NCI-H128 (cell line): ENCODE measurements around the gene ZNF91.
"Not testable (repeated sequence)": the region's sequence is repeated elsewhere in the genome, so short reads cannot be mapped to it uniquely, and the experiment has no call there.

Experiments
- DNase-seq: peaks from one replicate; lab custom pipeline; 2025; ENCODE audit not compliant: unreplicated experiment; lab: John Stamatoyannopoulos, UW

The ZNF91 gene

DNA sequence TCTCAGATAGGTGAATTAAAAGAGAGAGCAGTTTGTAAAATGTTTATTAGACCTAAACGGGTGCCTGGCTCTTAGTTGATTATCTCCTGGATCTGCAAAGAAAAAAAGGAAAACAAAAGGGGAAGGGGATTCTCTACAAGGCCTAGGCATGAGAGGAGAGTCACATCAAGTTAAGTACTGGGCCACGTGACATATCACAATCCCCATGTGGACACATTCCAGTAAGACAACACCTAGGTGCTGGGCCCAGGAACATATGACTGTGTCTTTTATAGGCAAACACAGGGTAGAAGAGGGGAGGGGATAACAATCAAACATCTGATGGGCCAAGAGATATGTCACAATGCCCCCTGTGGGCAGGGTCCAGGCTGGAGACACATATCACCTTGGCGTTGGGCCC is 4.2 kb upstream of the ZNF91 start:
- no peak for DNase-seq

- not testable (repeated sequence) for DNase-seq
These were observed 449 bp upstream of the ZNF91 start for GRCh38 chr19:23395722-23396117.

- DNase-seq: no peak
These were observed 760 bp downstream of the ZNF91 start for GRCh38 chr19:23394511-23394910.

DNA sequence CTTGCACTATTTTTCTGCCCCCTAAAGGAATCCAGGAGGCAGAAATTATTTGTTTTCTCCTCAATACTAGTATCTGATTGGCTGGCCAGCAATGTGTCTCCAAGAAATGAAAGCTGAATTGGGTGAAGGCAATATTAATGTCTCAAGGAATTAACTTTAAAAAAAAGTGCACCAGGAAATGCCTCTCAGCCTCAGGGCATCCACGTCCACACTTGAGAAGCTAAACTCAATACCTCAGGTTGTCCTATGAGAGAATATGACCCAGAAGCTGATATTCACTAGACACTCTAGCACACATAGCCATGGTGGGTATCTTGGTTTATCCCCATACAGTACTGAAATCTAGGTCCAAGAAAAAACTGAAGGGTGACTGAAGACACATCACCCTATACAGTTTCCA is 2.1 kb downstream of the ZNF91 start:
- no peak for DNase-seq

GRCh38 chr19:23391236-23391635 is 4.0 kb downstream of the ZNF91 start:
- no peak for DNase-seq

DNA sequence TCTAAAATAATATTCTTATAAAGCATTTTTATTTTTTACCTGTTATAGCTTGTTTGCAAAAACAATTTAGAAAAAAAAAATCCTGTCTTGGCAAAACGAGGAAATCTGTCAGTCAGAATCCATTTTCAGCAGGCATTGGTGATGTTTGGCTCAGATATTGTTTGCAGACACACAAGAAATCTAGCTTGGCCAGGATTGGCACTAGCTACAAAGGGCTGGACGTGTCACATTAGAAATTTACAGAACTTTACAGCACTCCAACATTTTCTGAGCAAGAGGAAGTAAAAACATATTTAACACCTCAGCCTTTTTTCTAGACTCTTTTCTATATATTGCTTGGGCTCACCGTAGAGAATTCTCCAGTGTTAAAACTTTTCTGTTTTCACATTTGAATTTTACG is 9.9 kb downstream of the ZNF91 start:
- DNase-seq: no peak

GRCh38 chr19:23384858-23385257 is 10.4 kb downstream of the ZNF91 start:
- DNase-seq: no peak

- no peak for DNase-seq
These were observed 11.1 kb downstream of the ZNF91 start for GRCh38 chr19:23384166-23384565.

- DNase-seq: no peak
These were observed 12.3 kb downstream of the ZNF91 start for GRCh38 chr19:23382955-23383354.

DNA sequence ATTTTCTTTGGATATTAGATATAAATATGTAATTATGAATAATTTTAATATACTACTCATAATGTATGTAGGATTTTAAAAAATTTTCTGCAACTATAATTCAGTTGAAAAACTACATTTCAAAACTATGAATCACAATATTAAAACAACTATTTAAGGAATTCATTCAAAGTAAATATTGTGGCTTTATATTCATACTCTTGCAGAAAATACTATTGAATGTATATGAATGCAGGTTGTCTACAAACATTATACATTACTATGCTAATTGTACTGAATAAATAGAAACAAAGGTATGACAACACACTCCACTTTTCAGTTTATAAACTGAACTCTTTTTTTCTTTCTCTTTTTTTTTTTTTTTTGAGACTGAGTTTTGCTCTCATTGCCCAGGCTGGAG is 14.2 kb downstream of the ZNF91 start:
- no peak for DNase-seq

- not testable (repeated sequence) for DNase-seq
These were observed 15.6 kb downstream of the ZNF91 start for GRCh38 chr19:23379671-23380070.

DNA sequence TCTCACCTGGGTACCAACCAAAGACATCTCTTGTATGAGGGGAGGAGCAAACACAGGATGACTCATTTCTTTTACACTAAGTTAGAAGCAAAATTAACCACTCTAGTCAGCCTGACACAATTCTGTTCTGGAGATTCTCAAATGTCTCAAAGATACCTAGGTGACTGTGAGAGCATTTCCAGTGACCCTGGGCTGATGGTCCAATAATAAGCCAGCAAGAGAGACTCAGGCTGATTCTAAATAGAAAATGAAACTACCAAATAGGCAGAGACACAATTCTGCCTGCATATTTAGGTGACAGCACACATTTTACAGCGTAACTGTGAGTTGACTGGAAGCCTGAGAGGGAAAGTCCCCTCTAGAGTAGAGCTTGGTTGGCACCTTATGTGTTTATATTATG is 16.3 kb downstream of the ZNF91 start:
- DNase-seq: no peak

DNA sequence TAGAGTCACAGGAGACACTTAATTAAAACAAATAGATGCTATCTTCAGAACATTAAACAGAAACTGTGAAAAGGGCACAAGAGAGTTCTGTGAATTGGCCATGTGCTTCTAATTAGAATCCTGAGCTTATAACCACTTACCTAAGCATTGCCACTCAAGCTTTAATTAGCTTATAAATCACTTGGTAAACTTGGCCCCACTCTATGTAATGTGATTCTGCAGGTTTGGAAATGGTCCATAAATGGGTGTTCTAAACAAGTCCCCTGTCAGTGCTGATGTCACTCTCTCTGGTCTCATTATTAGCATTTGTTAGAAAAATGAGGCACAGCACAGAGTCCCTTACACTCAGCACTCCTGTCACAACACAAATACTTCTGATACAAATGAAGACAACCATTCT is 18.0 kb downstream of the ZNF91 start:
- no peak for DNase-seq

GRCh38 chr19:23366437-23366836 is 28.8 kb downstream of the ZNF91 start:
- DNase-seq: no peak

DNA sequence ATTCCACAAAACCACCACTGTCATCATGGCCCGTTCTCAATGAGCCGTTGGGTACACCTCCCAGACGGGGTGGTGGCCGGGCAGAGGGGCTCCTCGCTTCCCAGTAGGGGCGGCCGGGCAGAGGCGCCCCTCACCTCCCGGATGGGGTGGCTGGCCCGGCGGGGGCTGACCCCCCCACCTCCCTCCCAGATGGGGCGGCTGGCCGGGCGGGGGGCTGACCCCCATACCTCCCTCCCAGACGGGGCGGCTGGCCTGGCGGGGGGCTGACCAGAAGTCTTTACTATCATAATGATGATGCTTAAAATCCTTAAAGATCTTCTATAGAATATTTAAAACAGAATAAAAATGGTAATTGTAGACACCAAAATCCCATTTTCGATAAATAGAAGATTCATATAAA is 29.2 kb downstream of the ZNF91 start:
- not testable (repeated sequence) for DNase-seq

DNA sequence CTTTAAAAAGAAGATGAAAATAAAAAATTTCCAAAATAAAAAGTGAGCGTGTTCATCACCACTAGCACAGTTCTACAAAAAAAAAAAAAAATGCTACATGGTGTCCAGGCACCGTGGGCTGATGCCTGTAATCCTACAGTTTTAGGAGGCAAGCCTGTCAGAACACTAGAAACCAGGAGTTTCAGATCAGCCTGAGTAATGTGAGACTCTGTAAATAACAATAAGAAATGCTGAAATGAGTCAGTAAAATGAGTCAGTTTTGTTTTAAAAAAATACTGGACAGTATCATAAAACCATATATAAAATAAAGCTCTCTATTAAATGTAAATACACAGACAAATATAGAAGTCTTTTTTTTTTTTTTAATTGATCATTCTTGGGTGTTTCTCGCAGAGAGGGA is 30.0 kb downstream of the ZNF91 start:
- no peak for DNase-seq

DNA sequence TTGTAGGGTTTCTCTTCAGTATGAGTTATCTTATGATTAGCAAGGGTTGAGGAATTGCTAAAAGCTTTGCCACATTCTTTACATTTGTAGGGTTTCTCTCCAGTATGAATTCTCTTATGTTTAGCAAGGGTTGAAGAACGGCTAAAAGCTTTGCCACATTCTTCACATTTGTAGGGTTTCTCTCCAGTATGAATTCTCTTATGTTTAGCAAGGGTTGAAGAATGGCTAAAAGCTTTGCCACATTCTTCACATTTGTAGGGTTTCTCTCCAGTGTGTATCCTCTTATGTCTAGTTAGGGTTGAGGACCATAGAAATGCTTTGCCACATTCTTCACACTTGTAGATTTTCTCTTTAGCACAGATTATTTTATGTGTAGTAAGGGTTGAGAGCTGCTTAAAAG is 33.4 kb downstream of the ZNF91 start:
- DNase-seq: not testable (repeated sequence)

GRCh38 chr19:23351806-23352205 is 43.5 kb downstream of the ZNF91 start:
- no peak for DNase-seq

DNA sequence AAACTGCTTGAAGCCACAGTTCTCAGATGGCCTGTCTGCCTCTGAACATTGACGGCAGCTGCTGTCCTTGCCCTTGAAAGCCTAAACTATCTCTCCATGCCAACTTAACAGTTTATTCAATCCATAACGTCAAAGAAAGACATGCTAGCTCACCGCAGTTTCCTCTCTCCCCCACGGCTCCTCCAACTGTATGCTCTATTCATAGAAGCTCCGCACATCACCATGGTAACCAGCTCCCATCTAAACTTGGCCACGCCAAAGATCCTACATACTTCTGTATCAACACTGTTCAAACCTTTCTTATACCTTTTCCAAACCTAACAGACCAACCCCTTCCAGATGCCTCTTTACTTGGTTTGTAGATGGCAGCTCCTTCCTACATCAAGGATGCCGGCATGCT is 48.6 kb downstream of the ZNF91 start:
- no peak for DNase-seq

- DNase-seq: no peak
These were observed 49.4 kb downstream of the ZNF91 start for GRCh38 chr19:23345838-23346237.

DNA sequence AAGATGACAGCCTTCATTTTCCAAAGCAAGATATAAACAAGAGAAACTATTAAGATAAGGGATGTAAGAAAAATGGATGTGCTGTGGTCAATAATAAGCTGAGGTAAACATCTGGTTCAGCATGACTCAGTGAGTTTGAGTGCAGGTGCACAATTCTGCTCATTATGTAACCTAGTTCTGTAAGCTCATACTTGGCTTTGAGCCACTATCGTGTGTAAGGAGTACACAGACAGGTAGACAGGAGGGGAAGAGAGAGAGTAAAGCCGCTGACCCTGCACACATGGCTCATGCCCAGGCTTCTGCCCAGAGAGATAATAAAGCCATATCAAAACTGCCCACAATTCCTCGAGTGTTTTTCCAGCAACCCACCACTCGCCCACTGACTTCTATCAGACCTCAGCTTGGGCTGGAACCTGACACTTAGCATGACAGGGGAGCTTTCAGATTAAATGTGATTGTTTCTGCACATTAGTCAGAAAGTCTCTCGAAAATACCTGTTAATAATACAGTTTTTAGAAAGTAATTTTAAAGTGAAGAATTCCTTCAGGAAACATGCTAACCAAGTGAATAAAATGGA is 51.7 kb downstream of the ZNF91 start:
- DNase-seq: no peak

DNA sequence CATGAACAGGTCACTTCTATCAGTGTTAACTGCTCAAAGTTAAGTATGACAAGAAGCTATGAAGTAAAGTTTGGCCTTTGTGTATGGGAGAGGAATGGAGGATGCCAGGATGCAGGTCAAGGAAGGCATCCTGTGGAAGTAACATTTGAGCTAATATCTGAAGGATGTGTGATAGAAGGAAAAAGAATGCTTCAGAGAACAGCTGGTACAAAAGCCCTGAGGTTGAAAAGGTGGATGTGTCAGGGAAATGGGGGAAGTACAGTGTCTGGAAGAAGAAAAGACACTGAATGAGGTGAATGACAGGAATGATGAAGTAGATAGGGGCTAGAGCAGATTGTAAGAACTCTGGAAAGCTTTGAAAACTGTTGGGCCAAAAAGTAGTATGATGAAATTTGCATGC is 67.1 kb downstream of the ZNF91 start:
- no peak for DNase-seq

GRCh38 chr19:23321953-23322549 is 73.2 kb downstream of the ZNF91 start:
- DNase-seq: no peak
